ENCODE measurements around the gene PRR5. TPM values are rescaled to one million over a fixed set of nuclear protein-coding genes. Genes with fewer than 3 reads are reported as not detected.
"Not testable (repeated sequence)": the region's sequence is repeated elsewhere in the genome, so short reads cannot be mapped to it uniquely, and the experiment has no call there.

Gene PRR5
- polyA plus RNA-seq, 3 donors, result 16.8 to 96.4 (median 28.2) TPM

GRCh38 chr22:44670220-44670988 is 31.6 kb upstream of the PRR5 start:
- H3K27ac ChIP-seq (ENCODE audit: low read depth, low read length), result no peak overlapping the region
- WGBS, 3 donors, result 64 to 72% (median 66%) methylated on average over 20 of the region's 20 CpGs

GRCh38 chr22:44671742-44672141 is 30.3 kb upstream of the PRR5 start:
- WGBS, 3 donors, result 46 to 65% (median 55%) methylated on average over 5 of the region's 5 CpGs
- H3K27ac ChIP-seq (ENCODE audit: low read depth, low read length), result no peak overlapping the region

DNA sequence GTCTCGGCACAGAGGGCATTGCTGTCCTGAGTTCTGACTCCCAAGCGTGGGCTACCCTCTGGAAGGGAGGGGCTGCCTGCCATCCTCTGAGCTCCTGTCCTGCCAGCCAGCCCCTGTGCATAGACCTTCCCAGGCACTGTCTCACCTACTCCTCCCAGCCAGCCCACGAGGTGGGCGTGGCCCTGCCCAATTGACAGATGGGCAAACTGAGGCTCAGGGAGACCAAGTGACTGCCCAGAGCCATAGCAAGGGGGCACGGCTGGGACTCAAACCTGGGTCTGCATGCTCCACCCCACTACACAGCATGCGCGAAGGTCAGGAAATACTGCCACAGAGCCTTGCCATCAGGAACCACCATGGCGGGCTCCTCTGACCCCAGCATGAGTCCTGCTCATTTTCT is 29.4 kb upstream of the PRR5 start:
- 83 to 94% (median 83%) methylated on average over 8 of the region's 8 CpGs for WGBS, 3 donors
- no peak overlapping the region for H3K27ac ChIP-seq (ENCODE audit: low read depth, low read length)

DNA sequence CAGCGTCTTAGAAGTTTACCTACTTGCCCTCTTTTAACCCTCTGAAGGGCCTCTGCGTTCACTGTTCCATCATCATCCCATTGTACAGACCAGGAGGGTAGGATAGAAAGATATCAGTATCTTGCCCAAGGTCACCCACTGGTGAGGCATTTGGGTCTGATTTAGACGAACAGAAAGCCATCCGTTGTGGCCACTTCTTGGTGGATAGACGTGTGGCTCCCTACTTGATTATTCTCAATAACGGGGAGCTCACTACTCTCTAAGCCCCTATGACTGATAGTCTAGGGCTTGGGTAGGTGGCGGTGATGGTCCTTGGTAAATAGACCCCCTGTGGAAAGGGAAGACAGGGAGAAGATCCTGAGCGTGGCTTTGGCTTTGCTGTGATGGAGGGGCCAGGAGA is 28.6 kb upstream of the PRR5 start:
- 72 to 90% (median 87%) methylated on average over 8 of the region's 8 CpGs for WGBS, 3 donors
- no peak overlapping the region for H3K27ac ChIP-seq (ENCODE audit: low read depth, low read length)

GRCh38 chr22:44676066-44676440 is 26.0 kb upstream of the PRR5 start:
- not testable (repeated sequence) for H3K27ac ChIP-seq (ENCODE audit: low read depth, low read length)
- WGBS, 3 donors, result 83 to 89% (median 86%) methylated on average over 6 of the region's 6 CpGs

DNA sequence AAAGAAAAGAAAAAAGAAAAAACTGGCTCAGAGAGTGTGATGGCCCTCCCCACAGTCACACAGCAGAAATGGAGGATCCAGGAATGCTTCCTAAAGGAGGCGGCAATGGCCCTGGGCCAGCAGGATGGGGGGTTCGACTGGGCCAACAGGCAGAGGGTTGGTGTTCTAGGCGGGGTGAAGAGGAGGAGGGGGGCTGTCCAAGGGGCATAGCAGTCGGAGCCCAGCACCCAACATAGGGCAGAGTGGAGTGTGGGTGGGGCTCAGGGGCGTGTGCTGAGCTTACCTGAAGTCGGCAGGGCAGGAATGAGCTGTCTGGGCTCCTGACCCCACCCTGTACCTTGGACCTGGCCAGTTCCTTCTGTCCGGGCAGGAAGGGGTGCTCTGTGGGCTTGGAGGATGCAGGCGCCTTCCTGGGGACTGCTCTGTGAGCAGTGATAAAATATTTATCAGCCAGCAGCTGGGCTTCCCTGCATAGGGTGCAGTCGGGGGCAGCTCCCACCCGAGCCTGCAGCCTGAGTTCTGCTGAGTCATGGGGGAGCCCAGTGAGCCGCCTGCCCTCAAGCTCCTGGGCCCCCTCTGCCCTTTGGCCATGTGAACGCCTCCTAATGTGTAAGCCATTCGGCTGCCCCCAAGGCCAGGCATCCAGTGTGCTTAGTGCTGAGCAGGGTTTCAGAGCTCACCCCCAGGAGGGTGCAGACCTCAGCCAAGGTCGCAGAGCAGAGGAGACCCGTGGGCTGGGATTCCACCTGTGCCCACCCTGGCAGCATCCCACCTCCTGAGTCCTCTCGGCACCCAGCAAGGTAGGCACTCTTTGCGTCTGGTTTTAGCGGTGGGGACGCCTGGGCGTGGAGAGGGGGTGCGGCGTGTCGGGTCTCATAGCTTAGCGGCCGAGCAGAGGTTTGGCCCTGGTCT is 25.3 kb upstream of the PRR5 start:
- WGBS, 3 donors, result 17 to 34% (median 33%) methylated on average over 25 of the region's 25 CpGs
- no peak overlapping the region for H3K27ac ChIP-seq (ENCODE audit: low read depth, low read length)

DNA sequence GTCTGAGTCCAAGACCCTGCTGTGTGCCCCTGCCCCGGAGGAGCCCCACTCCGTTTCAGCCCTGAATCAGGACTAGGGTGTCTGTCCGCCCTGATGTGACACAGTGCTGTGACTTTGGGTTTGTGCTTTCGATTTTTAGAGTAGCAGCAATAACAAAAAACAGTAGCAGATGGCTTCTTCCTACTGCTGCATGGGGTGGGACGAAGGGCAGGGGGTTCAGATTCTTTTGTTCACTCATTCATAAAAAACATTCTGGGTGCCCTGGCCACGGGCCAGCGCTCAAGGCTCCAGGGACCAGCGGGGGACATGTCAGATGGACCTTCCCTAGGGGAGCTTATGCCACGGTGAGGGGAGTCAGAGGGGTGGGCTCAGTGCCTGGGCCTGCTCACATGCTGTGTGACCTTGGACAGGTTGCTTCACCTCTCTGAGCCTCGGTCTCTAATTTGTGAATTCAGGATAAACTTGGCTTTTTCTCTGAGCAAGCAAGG is 24.6 kb upstream of the PRR5 start:
- WGBS, 3 donors, result 36 to 64% (median 55%) methylated on average over 10 of the region's 10 CpGs
- no peak overlapping the region for H3K27ac ChIP-seq (ENCODE audit: low read depth, low read length)

- no peak overlapping the region for H3K27ac ChIP-seq (ENCODE audit: low read depth, low read length)
- 78 to 84% (median 79%) methylated on average over 18 of the region's 18 CpGs for WGBS, 3 donors
These were observed 24.0 kb upstream of the PRR5 start for GRCh38 chr22:44677871-44678555.

DNA sequence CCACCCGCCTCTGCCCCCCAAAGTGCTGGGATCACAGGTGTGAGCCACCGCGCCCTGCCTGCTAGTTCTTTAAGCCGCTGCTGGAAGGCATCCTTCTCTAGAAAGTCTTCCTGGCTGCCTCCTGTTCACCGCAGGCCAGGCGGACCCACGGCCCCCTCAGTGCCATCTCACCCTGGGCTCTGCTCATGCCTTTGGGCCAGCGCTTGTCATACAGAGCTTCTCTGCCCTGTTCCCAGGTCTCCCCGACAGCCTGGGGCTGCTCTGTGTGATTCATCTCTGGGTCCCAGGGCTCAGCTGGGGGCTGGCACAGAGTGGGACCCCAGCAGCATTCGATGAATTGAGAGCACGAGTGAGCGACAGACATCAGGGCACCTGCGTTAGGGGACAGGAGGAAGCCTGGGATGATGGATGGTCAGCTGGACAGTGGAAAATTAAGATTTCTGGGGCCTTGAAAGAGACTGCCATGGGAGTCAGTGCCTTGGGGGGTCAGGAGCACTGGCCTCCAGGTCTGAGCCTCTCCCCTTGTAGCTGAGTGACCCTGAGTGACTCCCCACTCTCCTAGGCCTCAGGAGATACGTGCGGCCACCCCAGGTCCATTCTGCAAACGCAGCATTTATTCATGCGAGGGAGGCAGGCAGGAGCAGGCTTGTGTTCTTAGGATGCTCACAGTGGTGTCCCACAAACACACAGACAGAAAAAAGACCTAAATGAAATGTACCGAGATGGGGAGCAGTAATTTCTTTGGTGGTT is 23.3 kb upstream of the PRR5 start:
- 89 to 93% (median 92%) methylated on average over 18 of the region's 18 CpGs for WGBS, 3 donors
- H3K27ac ChIP-seq (ENCODE audit: low read depth, low read length), result no peak overlapping the region

DNA sequence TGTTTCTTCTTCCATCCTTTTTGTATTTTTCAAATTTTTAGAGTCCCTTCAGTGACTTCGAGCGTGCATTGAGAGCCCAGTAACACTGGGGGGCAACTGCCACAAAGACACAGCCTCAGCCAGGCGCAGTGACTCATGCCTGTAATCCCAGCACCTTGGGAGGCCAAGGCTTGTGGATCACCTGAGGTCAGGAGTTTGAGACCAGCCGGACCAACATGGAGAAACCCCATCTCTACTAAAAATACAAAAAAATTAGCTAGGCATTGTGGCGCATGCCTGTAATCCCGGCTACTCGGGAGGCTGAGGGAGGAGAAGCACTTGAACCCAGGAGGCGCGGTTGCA is 22.7 kb upstream of the PRR5 start:
- 89 to 96% (median 91%) methylated on average over 9 of the region's 9 CpGs for WGBS, 3 donors
- H3K27ac ChIP-seq (ENCODE audit: low read depth, low read length), result not testable (repeated sequence)

DNA sequence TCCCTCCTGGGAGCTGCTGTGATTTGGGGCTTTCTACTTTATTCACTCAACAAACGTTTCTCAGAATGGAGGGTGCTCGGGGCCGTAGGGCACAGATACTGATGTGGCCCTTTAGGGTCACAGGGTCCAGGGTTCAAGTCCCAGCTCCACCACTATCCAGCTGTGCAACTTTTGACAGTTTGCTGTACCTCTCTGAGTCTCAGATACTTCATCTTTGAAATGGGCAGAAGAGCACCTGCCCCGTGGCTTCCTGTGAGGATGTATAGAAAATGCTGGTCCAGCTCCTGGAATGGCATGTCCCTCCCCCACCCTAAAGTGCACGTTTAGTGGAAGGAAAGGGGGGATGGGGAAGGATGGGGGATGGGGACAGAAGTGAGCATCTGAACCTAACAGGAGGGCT is 21.9 kb upstream of the PRR5 start:
- WGBS, 3 donors, result 41 to 64% (median 63%) methylated on average over 5 of the region's 5 CpGs
- no peak overlapping the region for H3K27ac ChIP-seq (ENCODE audit: low read depth, low read length)

DNA sequence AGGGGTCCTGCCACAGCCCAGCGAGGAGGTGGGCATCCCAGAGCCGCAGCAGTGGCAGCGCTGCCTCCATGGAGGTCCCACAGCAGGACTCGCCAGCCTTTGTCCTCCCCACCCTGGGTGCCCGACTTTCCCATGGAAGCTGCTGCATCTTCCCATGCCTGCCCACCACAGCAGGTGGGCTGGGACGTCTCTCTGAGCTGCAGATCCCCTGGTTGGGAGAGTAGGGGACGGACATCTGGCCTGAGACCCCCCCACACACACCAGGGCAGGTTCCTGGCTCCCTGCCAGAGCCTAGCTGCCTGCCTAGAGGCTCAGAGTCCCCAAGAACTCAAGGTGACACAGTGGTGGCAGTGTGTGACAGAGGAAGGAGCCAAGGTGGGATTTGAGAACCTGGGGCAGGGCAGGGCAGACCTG is 21.5 kb upstream of the PRR5 start:
- WGBS, 3 donors, result 54 to 85% (median 72%) methylated on average over 6 to 7 of the region's 7 CpGs
- H3K27ac ChIP-seq (ENCODE audit: low read depth, low read length), result no peak overlapping the region

- H3K27ac ChIP-seq (ENCODE audit: low read depth, low read length), result no peak overlapping the region
- WGBS, 3 donors, result 82 to 92% (median 84%) methylated on average over 11 of the region's 11 CpGs
These were observed 19.3 kb upstream of the PRR5 start for GRCh38 chr22:44682556-44683168.

DNA sequence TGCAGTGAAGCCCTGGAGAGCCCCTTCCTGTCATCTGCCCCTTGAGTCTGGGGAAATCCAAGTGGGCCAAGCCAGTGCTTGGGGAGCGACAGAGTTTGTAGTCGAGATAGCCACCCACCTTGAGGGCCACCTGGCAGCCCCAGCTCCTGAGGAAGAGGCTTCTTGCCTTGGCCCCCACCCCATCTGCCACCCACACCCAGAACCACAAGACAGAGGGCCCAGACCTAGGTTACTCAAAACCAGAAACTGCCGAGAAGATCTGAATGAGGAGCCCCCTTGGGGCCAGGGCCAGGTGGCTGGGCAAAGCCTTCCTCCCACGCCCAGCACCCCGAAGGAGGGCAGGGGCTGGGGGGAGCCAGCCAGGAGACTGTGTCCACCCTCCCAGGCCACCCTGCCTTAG is 18.8 kb upstream of the PRR5 start:
- 70 to 79% (median 78%) methylated on average over 4 to 5 of the region's 5 CpGs for WGBS, 3 donors
- H3K27ac ChIP-seq (ENCODE audit: low read depth, low read length), result no peak overlapping the region

GRCh38 chr22:44683881-44684280 is 18.1 kb upstream of the PRR5 start:
- WGBS, 3 donors, result 89 to 90% (median 90%) methylated on average over 8 of the region's 8 CpGs
- H3K27ac ChIP-seq (ENCODE audit: low read depth, low read length), result no peak overlapping the region

DNA sequence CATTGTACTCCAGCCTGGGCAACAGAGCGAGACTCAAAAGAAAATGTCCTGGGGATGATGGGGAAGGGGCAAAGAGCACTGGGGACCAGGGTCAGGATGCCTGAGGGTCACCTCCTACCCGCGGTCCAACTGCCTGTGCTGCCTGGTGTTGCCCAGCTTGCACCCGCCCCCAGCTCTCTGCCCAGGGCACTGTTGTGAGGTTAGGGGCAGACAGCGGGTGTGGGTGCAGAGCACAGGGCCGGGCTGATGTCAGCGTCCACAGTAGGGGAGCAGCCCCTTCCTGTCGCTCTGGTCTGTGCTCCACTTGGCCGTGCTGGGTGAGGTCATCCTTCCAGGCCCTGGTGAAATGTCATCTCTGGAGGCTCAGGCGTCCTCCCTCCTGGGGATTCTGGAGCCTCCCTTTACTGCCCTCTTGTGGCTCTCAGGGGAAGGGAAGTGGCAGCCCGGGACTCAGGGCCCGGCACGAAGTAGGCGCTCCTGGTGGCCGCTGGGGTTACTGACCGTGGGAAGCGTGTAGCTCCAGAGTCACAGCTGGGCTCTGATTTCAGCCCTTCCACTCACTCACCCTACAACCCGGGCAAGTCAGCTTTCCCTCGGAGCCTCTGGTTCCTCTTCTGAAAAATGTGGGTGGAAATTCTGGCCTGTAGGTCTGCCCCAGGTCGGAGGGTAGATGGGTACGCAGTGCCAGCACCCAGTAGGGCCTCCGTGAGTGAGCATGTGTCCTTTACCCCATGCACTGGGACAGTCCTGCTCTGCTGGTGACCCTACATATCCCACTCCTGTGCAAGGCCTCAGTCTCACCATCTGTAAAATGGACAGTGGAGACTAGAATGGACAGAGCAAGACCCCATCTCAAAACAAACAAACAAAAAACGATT is 17.3 kb upstream of the PRR5 start:
- H3K27ac ChIP-seq (ENCODE audit: low read depth, low read length), result no peak overlapping the region
- 28 to 33% (median 30%) methylated on average over 23 of the region's 23 CpGs for WGBS, 3 donors

Measured in adipose tissue (tissue), 3 donors.